GM23338 (cell line): ENCODE results near the gene MCCC1.

Source experiments
- CREB1 ChIP-seq: fragments of 250-450 bp; sonication (Bioruptor Pico); IDR thresholded peaks from 2 replicates; pipeline ENCODE4 v1.5.0; 2020; ENCODE audit warnings: low read depth, mild to moderate bottlenecking, moderate library complexity
- EZH2 ChIP-seq: fragments of 200-600 bp; sonication (generic); IDR thresholded peaks from one replicate; pipeline ENCODE4 v1.8.0; 2017; ENCODE audit warnings: antibody characterized with exemption, mild to moderate bottlenecking, low read depth; ENCODE audit not compliant: unreplicated experiment
- EZH2phosphoT487 ChIP-seq: fragments of 200-600 bp; sonication (generic); IDR thresholded peaks from one replicate; pipeline ENCODE4 v1.8.1; 2018; ENCODE audit warnings: antibody characterized with exemption; ENCODE audit not compliant: unreplicated experiment
- JUNB ChIP-seq: IDR thresholded peaks from one replicate; pipeline ENCODE4 v1.6.1; 2016; ENCODE audit warnings: antibody characterized with exemption; ENCODE audit not compliant: unreplicated experiment
- NANOG ChIP-seq: IDR thresholded peaks from 2 replicates; pipeline ENCODE4 v1.6.1; 2016; ENCODE audit warnings: antibody characterized with exemption, borderline replicate concordance
- POLR2AphosphoS5 ChIP-seq: IDR thresholded peaks from 2 replicates; pipeline ENCODE4 v1.6.1; 2016; ENCODE audit warnings: antibody characterized with exemption, low read depth
- REST ChIP-seq: IDR thresholded peaks from one replicate; pipeline ENCODE4 v1.6.1; 2018; ENCODE audit warnings: antibody characterized with exemption; ENCODE audit not compliant: unreplicated experiment
- ZNF331 ChIP-seq: fragments of 250-450 bp; sonication (Bioruptor Pico); IDR thresholded peaks from 2 replicates; pipeline ENCODE4 v1.5.0; 2020; ENCODE audit warnings: low read depth, mild to moderate bottlenecking, moderate library complexity
- TF ChIP-seq, protein P1 (sequence below), 2 experiments: fragments of 200-600 bp in 1 of 2; sonication (generic) in 1 of 2; conservative IDR thresholded peaks; 2 replicates each; pipeline versions ENCODE4 v1.5.1 to v1.6.1; 2016 to 2017; ENCODE audit warnings: antibody characterized with exemption in 2 of 2, low read depth in 2 of 2, mild to moderate bottlenecking in 2 of 2, moderate library complexity in 1 of 2
- TF ChIP-seq, protein P2 (sequence below): IDR thresholded peaks from 2 replicates; pipeline ENCODE4 v1.6.1; 2016; ENCODE audit warnings: antibody characterized with exemption

DNA sequence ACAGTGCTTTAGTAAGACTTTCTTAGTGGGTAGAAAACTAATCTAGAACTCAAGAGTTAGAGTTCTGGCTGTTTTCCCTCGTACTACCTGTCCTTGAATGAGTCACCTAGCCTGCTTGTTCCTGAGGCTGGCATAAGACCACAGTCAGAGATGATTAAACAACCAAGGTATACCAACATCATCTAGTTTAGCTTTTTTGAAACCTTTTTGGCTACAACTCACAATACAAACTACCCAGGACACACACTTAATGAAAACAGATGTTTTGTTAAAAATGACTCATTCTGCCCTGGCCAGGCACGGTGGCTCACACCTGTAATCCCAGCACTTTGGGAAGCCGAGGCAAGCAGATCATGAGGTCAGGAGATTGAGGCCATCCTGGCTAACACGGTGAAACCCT, 4.6 kb downstream of the MCCC1 start:
- TF ChIP-seq, protein P1, sequence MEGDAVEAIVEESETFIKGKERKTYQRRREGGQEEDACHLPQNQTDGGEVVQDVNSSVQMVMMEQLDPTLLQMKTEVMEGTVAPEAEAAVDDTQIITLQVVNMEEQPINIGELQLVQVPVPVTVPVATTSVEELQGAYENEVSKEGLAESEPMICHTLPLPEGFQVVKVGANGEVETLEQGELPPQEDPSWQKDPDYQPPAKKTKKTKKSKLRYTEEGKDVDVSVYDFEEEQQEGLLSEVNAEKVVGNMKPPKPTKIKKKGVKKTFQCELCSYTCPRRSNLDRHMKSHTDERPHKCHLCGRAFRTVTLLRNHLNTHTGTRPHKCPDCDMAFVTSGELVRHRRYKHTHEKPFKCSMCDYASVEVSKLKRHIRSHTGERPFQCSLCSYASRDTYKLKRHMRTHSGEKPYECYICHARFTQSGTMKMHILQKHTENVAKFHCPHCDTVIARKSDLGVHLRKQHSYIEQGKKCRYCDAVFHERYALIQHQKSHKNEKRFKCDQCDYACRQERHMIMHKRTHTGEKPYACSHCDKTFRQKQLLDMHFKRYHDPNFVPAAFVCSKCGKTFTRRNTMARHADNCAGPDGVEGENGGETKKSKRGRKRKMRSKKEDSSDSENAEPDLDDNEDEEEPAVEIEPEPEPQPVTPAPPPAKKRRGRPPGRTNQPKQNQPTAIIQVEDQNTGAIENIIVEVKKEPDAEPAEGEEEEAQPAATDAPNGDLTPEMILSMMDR (conservative IDR thresholded peaks at IDR 0.05; ENCODE audit: low read depth in 2 of 2), result no peak
- no peak for TF ChIP-seq POLR2AphosphoS5
- TF ChIP-seq CREB1, result no peak
- TF ChIP-seq EZH2, result no peak
- no peak for TF ChIP-seq EZH2phosphoT487
- no peak for TF ChIP-seq REST
- no peak for TF ChIP-seq JUNB
- TF ChIP-seq ZNF331 (CRISPR knock-in tag), result no peak
- TF ChIP-seq, protein P2, sequence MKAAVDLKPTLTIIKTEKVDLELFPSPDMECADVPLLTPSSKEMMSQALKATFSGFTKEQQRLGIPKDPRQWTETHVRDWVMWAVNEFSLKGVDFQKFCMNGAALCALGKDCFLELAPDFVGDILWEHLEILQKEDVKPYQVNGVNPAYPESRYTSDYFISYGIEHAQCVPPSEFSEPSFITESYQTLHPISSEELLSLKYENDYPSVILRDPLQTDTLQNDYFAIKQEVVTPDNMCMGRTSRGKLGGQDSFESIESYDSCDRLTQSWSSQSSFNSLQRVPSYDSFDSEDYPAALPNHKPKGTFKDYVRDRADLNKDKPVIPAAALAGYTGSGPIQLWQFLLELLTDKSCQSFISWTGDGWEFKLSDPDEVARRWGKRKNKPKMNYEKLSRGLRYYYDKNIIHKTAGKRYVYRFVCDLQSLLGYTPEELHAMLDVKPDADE, result no peak
- no peak for TF ChIP-seq NANOG
